ENCODE results near the gene MYOC. TPM values are rescaled to one million over a fixed set of nuclear protein-coding genes. Genes with fewer than 3 reads are reported as not detected.
"Not testable (repeated sequence)": the region's sequence is repeated elsewhere in the genome, so short reads cannot be mapped to it uniquely, and the experiment has no call there.

The MYOC gene
- total RNA-seq, 1 donor from 2014 or later = not detected

- intact Hi-C loops (cut with micrococcal nuclease) = no loop called here
Observed at GRCh38 chr1:171611306-171611705, 41.2 kb downstream of the MYOC start.

DNA sequence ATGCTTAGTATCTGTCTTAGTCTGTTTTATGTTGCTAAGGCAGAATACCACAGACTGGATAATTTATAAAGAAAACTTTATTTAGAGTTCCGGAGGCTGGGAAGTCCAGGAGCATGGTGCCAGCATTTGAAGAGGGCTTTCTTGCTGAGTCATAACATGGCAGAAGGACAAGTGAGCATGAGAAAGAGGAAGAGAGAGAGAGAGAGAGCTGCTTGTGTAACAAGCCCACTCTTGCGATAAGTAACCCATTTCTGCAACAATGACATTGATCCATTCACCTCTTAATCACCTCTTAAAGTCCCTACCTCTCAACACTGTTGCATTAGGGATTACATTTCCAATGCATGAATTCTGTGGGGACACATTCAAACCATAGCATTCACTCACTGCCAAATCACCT is 42.1 kb downstream of the MYOC start:
- intact Hi-C loops (cut with micrococcal nuclease) = no loop called here

GRCh38 chr1:171606402-171606941 is 46.0 kb downstream of the MYOC start:
- intact Hi-C loops (cut with micrococcal nuclease) = no loop called here

DNA sequence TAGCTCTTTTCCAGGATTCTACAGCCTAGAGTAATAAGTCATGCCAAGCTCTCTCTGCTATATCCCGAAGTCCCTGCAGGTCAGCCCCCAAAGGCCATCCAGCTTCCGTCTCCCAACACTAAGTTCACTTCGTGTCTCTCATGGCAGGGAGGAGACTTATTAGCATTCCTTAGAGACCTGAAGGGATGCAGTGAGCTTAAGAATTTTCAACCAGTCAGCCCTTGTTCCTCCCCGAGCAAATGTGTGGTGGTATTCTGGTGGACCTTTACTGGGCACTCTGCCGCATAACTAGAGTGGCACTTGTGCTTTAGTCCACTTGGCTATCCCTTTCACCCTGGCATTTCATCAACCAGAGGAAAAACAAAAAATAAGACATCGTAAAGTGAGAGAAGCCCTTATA is 49.4 kb downstream of the MYOC start:
- intact Hi-C loops (cut with micrococcal nuclease) = not testable (repeated sequence)

- intact Hi-C loops (cut with micrococcal nuclease) = no loop called here
Observed at GRCh38 chr1:171600862-171601261, 51.6 kb downstream of the MYOC start.

GRCh38 chr1:171600310-171600709 is 52.2 kb downstream of the MYOC start:
- intact Hi-C loops (cut with micrococcal nuclease) = not testable (repeated sequence)

GRCh38 chr1:171597203-171597602 is 55.3 kb downstream of the MYOC start:
- intact Hi-C loops (cut with micrococcal nuclease) = no loop called here

- intact Hi-C loops (cut with micrococcal nuclease) = no loop called here
Observed at GRCh38 chr1:171596705-171597104, 55.8 kb downstream of the MYOC start.

DNA sequence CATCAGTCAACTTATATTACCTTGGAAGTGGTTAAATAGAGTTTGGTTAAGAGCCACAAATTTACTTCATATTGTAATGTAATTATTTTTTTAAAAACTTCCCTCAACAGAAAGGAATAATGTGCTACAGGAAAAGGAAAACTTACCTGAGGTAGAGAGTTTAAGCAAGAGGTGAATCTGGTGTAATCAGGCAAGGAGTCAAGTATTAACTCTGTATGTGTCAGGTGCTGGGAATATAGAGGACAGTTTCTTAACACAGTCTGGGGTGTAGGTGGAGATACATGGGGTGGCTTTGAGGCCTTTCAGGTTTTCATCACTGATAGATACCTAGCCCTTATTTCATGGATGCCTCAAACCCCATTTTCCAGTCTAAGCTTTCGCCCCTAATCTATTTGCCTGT is 56.4 kb downstream of the MYOC start:
- intact Hi-C loops (cut with micrococcal nuclease) = no loop called here

DNA sequence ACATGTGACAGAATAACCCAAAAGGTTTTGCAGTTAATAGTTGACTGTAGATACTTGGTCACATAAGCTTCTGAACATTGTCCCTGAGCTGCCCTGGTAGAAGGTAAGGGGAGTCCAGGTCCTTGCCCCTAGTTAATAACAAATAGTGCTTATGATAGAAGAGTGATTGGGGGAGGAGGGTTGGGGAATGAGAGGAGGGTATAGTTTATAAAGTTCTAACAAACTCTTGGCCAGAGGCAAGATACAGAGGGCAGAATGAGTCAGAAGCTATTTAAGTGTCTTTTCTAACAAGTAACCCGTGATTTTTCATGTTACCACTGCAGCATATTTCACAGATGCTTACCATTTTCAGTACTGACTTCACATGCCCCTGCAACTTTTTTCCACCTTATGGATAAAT is 57.2 kb downstream of the MYOC start:
- intact Hi-C loops (cut with micrococcal nuclease) = no loop called here

DNA sequence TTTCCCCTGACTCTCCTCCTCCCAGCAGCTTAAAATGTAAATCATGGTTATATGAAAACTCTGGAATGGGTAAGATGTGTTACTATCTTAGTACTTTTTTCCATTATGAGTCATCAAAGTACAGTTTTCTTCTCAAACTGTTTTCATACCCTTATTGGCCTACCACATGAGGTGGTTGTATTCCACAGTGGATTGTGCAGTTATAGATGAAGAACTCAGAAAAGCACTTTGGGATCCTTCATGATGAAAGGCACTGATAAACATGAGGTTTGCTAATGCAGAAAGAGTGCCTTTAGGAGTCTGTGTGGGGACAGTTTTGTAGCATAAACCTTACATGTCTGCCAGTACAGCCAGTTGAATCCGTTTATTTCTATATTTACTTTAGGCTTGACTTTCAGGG is 62.5 kb downstream of the MYOC start:
- intact Hi-C loops (cut with micrococcal nuclease) = no loop called here

- intact Hi-C loops (cut with micrococcal nuclease) = loop anchor here (5.0 kb wide), 1 partner anchor 41 kb away; no protein-coding TSS in a partner anchor
Observed at GRCh38 chr1:171588230-171588629, 64.3 kb downstream of the MYOC start.

DNA sequence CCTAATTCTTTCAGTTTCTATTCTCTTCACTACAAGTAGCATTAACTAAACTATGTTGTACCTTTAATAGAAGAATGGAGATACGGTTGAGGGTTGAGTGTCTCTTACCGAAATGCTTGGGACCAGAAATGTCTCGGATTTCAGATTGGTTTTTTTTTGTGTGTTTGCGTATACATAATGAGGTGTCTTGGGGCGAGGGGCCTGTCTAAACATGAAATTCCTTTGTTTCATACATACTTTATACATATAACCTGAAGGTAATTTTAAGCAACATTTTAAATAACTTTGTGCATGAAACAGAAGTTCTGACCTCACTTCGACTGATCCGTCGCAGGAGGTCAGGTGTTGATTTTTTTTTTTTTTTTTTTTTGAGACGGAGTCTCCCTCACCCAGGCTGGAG is 66.8 kb downstream of the MYOC start:
- intact Hi-C loops (cut with micrococcal nuclease) = loop anchor here (5.0 kb wide), 1 partner anchor 38 kb away; no protein-coding TSS in a partner anchor

Other genes starting within 250 kb of the MYOC start
- 282 and 297 TPM in 2 replicates for gene PRRC2C, start 167.2 kb downstream of the MYOC start, total RNA-seq
- gene MYOCOS, start 30.4 kb downstream of the MYOC start, total RNA-seq = 0.29 and 0.32 TPM in 2 replicates
- 18.5 and 21.3 TPM in 2 replicates for gene VAMP4, start 89.4 kb upstream of the MYOC start, total RNA-seq
- gene METTL13, start 129.0 kb upstream of the MYOC start, total RNA-seq = 44.6 and 45.1 TPM in 2 replicates
- 1.2 and 1.8 TPM in 2 replicates for gene DNM3, start 188.8 kb upstream of the MYOC start, total RNA-seq

Measured in T-helper 1 cell treated with Interleukin-12 subunit alpha and Interleukin-12 subunit beta and Interleukin-4 antibody, amounts not matched to agents 30 ng/mL and 1 ng/mL, for 36 hours (primary cell).